Right hindlimb (tissue), 1 donor: ENCODE data around the gene COA7.
A peak's percentile ranks its signal among the peaks of the same experiment; 100 is the strongest.
"Not testable (repeated sequence)": the region's sequence is repeated elsewhere in the genome, so short reads cannot be mapped to it uniquely, and the experiment has no call there.

Experiments used
- DNase-seq: peaks from one replicate; pipeline ENCODE4 v3.0.0-alpha.2; 2018

The COA7 gene

GRCh38 chr1:52697795-52698674 lies at the start of gene COA7:
Gene COA7 (minus strand): TSS chr1:52698347. CDS start chr1:52698326, 21 bp downstream.
- DNase-seq, result peak; percentile 92

GRCh38 chr1:52747450-52747849 lies 49.3 kb upstream of the COA7 start:
- no peak for DNase-seq

DNA sequence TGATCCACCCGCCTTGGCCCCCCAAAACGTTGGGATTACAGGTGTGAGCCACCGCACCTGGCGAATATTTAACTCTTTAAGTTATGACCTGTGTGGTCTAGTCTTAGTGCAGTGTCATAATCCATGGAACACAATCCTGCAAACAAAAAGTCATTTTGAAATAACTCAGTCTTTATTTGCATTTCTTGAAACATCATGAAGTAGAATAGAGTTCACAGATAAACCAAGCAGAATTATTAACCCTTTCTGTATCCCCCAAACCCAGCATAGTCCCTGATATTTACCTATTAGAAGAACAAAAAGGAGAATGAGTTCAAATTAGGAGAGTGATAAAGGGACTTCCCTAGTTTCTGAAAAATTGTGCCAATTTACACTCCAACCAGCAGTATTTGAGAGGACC lies 48.0 kb upstream of the COA7 start:
- DNase-seq, result no peak

- DNase-seq, result no peak
Observed at GRCh38 chr1:52741259-52741658, 43.1 kb upstream of the COA7 start.

DNA sequence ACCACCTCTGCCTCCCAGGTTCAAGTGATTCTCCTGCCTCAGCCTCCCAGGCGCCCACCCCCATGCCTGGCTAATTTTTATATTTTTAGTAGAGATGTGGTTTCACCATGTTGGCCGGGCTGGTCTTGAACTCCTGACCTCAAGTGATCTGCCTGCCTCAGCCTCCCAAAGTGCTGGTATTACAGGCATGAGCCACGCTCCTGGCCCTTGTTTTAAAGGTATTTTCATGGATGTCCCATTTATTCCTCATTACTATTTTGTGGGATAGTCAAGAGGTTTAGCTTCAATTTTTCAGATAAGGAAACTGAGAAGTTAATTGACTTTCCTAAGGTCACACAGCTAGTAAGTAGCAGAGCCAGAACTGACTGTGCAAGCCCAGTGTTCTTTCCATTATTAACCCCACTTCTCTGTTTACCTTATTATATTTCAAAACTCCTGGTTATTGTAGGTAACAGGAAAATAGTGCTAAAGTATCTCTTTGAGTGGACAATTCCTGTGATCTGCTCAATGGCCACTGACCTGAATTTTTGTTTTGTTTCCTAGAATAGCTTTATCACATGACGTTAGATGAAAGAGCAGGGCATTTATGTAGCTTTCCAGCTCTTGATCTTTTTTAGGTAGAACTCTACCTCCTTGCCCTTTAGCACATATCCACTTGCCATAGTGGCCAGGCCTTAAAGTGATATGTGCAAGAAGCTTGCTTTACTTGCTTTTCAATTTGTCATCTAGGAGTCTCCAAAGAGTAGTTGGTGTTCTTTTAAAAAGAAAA lies 41.7 kb upstream of the COA7 start:
- DNase-seq, result no peak

- no peak for DNase-seq
Observed at GRCh38 chr1:52738893-52739292, 40.7 kb upstream of the COA7 start.

- DNase-seq, result no peak
Observed at GRCh38 chr1:52738148-52738547, 40.0 kb upstream of the COA7 start.

- not testable (repeated sequence) for DNase-seq
Observed at GRCh38 chr1:52735371-52735770, 37.2 kb upstream of the COA7 start.

DNA sequence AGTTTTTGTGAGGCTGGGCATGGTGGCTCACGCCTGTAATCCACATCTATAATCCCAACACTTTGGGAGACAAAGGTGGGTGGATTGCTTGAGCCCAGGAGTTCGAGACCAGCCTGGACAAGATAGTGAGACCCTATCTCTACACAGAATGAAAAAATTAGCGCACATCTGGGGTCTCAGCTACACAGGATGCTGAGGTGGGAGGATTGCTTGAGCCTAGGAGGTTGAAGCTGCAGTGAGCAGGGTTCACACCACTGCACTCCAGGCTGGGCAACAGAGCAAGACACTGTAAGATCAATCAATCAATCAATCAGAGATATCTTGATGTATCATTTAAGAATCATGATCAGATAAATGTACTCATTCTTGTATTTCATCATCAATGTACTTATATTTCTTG lies 35.2 kb upstream of the COA7 start:
- no peak for DNase-seq

GRCh38 chr1:52727956-52728656 lies 30.0 kb upstream of the COA7 start:
- no peak for DNase-seq

DNA sequence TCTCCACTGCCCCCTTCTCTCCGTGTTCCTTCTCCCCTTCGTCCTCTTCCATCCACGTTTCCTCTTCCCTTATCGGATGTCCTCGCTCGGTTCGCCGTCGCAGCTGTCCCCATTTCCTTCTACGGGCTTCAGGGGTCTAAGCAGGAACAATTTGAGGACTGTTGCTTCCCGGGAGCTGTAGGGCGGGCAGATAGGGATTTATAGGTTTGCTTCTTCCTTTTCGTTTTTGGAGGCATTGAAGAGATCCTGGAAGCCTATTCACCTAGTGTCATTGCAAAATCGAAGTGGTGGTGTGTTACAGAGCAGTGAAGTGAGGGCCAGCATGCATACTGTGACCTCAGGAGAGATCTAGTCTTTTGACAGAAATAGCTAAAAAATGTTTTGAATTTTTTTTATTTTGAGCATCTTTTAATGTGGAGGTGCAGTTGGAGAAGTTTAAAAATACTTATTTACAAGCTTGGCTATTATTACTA lies 29.0 kb upstream of the COA7 start:
- DNase-seq, result peak; percentile 31

DNA sequence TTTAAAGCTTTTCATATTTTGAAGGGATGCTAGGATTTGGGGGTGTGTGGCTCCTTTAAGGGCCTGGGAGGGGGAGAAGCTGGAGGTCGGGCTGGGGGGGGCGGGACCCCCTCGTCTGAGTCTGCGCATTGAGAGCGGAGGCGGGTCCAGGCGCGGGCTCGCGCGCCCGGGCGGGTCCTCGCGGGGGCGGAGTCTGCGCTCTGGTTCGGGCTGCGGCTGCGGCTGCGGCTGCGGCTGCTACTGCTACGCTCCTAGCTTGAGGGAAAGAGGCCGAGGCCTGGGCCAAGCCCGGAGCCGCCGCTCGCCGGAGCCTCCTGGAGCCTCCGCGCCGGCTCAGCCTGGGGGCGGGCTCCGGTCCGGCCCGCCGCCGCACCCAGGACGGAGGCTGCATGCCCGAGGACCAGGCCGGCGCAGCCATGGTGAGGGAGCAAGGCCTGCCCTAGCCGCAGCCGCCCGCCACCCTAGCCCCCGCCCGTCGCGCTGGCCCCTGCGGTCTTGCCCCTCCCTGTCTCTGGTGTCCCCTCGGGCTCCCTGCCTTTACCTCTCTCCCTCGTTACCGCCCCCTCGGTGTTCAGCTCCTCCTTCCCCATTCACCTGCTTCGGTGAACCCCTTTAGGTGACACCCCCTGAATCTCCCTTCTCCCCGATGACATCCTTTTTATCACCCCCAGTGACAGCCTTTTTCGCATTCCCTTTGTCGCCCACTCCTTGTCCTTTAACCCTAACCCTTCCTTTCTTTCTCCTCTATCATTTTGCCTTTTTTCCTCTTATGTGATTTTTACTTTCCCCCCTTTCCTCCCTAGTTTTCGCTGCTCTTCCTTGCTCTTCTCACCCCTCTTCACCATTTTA lies 28.3 kb upstream of the COA7 start, which contains the start of gene ZYG11B:
Gene ZYG11B (plus strand): TSS at position 189 of the 849 bp plus-strand sequence. CDS start 201 bp downstream, at position 390.
- peak; percentile 96 for DNase-seq

- DNase-seq, result no peak
Observed at GRCh38 chr1:52725903-52726264, 27.7 kb upstream of the COA7 start.

- DNase-seq, result no peak
Observed at GRCh38 chr1:52723260-52723659, 25.1 kb upstream of the COA7 start.

GRCh38 chr1:52715296-52715695 lies 17.1 kb upstream of the COA7 start:
- not testable (repeated sequence) for DNase-seq

- DNase-seq, result no peak
Observed at GRCh38 chr1:52713590-52713989, 15.4 kb upstream of the COA7 start.

- DNase-seq, result no peak
Observed at GRCh38 chr1:52709016-52709415, 10.9 kb upstream of the COA7 start.

DNA sequence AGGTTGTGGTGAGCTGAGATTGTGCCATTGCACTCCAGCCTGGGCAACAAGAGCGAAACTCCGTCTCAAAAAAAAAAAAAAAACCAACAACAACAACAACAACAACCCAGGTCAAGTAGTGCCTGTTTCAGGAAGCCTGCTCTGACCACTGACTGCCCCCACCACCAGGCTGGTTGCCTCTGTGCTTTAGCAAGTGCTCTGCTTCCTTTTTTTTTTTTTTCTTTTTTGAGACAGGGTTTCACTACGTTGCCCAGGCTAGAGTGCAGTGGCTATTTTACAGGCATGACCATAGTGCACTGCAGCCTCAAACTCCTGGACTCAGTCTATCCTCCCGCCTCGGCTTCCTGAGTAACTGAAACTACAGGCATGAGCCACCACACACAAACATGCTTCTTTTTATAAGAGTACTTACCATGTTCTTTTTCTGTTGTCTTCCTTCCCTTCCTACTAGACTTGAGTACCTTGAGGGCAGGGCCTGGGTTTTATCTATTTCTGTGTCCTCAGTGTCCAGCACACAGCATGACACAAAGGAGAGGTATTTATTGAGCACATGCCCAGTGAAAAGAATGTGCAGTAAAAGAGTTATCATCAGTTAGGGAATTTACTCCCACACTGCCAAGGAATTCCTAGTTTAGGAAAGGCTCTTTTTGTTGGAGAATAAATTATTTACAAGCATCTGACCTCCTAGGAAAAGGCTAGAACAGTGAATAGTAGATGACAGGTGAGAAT lies 9.9 kb upstream of the COA7 start:
- no peak for DNase-seq

DNA sequence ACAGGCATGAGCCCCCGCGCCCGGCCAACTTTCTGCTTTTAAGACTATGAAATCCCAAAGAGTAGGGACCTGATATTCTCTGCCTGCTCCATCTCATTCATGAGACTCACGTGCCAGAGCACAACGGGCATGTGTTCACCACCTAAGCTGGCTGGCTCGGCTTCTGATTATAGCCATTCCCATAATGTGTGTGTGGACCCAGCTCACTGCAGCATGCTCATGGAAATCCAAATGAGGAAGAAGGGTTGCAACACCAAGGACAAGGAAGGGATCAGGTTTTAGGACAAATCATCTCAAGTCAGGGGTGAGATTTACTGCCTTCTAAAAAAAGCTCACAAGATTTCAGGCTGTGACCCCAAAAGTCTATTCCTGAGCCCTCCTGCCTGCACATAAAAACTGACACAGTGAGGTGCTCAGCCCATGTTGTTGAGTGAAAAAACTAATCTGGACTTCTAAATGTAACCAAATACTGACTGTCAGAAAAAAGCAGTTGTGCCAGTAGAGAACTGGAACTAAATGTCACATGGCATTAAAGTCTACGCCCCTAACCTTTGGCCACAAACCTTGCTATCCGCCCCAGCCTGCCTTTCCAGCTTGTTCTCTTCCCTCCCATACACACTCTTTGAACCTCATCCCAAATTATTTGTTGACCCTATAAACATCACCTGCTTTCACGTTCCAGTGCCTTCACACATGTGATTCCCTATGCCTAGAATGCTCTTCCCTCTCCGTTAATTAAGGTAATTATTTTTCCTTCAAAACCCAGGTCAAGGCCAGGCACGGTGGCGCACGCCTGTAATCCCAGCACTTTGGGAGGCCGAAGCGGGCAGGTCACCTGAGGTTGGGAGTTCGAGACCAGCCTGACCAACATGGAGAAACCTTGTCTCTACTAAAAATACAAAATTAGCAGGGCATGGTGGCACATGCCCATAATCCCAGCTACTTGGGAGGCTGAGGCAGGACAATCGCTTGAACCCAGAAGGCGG lies 9.1 kb upstream of the COA7 start:
- no peak for DNase-seq

DNA sequence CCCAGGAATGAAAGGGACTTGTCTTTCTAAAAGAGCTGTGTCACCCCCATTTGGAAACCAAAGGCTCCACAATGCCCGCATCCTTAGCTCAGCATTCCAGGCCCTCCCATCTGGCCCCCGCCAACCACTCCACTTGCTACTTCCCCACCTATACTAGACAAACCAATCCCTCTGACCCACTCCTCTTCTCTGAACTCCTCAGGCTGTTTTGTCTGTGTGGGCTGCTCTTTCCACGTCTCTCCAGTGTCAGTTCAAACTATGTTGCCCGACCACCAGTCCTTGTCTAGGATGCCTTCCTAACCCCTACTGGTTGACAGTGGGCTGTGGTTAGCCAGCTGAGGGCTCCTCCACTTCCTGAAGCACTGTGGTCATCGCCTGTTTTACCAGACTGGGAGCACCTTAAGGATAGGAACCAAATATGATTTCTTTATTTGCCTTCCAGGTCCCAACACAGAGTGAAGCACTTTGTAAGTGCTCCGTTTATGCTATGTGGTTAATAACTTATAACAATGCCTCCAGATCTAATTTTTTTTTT lies 8.1 kb upstream of the COA7 start:
- no peak for DNase-seq
